HTR-8/SVneo (cell line): ENCODE measurements around the gene ZNF10.
A peak's percentile ranks its signal among the peaks of the same experiment; 100 is the strongest.

Experiments used
- DNase-seq: peaks from one replicate; pipeline ENCODE4 v3.0.0; 2011; ENCODE audit warnings: low spot score, mixed read lengths; ENCODE audit not compliant: insufficient read length
- FAIRE-seq: peaks from 2 replicates; lab custom pipeline; 2011; peaks lifted over from hg19 to GRCh38; lab: Jason Lieb, UNC

The ZNF10 gene

GRCh38 chr12:133130038-133130807 lies at the start of gene ZNF10, which contains the start of gene ZNF891:
TSS of gene ZNF10 (plus strand) at chr12:133130627. CDS start at chr12:133144493, 13,866 bp downstream.
TSS of gene ZNF891 (minus strand) at chr12:133130274. CDS start at chr12:133121918, 8,356 bp downstream.
- FAIRE-seq = peak; percentile 99
- DNase-seq = peak; percentile 87

- FAIRE-seq (no peak), DNase-seq (no peak)
Observed at GRCh38 chr12:133081159-133081780, 49.2 kb upstream of the ZNF10 start.

DNA sequence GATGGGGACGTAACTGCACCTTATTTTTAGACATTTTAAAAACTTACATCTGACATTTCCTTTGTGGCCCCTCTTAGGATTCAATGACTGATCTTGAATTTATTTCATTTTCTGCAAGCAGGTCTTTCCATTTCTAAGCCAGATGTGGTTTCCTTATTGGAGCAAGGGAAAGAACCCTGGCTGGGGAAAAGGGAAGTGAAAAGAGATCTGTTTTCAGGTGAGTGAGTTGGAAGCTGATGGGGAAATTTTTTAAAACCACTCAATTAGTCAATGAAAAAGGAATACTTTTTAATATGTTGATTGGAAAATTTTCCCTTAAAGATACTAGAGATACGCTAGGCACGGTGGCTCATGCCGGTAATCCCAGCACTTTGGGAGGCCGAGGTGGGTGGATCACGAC lies 47.1 kb upstream of the ZNF10 start:
- FAIRE-seq (no peak), DNase-seq (no peak)

DNA sequence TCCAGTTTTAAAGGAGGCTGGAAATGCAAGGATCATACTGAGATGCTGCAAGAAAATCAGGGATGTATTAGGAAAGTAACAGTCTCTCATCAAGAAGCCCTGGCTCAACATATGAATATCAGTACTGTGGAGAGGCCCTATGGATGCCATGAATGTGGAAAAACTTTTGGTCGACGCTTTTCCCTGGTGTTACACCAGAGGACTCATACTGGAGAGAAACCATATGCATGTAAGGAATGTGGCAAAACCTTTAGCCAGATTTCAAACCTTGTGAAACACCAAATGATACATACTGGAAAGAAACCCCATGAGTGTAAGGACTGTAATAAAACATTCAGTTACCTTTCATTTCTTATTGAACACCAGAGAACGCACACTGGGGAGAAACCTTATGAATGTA lies 24.8 kb upstream of the ZNF10 start:
- FAIRE-seq (no peak), DNase-seq (no peak)

DNA sequence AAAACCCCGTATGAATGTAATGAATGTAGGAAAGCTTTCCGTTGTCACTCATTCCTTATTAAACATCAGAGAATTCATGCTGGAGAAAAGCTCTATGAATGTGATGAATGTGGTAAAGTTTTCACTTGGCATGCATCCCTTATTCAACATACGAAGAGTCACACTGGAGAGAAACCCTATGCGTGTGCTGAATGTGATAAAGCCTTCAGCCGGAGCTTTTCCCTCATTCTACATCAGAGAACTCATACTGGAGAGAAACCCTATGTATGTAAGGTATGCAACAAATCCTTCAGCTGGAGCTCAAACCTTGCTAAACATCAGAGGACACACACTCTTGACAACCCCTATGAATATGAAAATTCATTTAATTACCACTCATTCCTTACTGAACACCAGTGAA lies 24.2 kb upstream of the ZNF10 start:
- FAIRE-seq (no peak), DNase-seq (no peak)

DNA sequence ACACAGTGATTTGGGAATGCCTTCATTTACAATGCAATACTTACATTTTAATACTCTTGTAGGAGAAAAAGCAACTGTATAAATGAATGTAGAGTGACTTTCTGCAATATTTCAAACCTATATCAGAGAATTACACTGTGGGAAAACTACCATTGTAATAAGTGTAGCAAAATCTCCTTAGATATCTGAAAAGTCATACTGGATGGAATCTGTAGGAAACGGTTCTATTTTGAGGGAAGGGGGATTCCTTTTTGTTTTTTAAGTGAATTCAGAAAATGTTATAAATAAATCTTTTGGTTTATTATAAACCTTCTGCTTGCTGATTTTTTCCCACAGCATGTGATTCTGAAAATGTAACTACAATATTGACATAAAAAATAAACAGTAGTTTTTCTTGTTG lies 23.3 kb upstream of the ZNF10 start:
- FAIRE-seq (no peak), DNase-seq (no peak)

- DNase-seq (no peak), FAIRE-seq (no peak)
Observed at GRCh38 chr12:133108150-133108549, 22.3 kb upstream of the ZNF10 start.

DNA sequence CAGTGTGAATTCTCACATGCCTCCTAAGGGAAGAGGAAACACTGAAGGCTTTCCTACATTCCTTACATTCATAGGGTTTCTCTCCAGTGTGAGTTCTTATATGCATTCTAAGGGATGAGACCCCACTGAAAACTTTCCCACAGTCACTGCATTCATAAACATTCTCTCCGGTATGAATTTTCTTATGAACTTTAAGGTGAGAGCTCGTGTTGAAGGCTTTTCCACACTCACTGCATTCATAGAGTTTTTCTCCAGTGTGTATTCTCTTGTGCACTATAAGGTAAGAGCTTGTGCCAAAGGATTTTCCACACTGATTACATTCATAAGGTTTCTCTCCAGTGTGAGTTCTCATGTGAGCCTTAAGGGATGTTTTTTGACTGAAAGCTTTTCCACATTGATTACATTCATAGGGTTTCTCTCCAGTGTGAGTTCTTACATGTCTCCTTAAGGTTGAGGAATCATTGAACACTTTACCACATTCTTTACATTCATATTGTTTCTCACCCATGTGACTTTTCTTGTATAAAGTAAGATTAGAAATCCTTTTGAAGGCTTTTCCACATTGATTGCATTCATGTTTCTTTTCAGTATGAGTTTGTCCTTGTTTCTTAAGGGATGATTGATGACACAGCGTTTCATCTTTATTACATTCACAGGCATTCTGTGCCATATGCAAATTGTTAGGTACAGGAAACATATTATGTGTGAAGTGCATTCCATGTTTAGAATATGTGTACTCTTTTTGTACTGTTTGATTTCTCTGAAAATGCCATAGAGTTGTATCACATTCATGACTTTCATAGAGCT lies 9.8 kb upstream of the ZNF10 start:
- no peak for FAIRE-seq
- no peak for DNase-seq

- no peak for FAIRE-seq
Observed at GRCh38 chr12:133124674-133125073, 5.8 kb upstream of the ZNF10 start.

GRCh38 chr12:133129368-133130037 lies 924 bp upstream of the ZNF10 start:
- DNase-seq (peak; percentile 17), FAIRE-seq (no peak)

More at GRCh38 chr12:133124674-133125073, 5.8 kb upstream of the ZNF10 start:
- DNase-seq = no peak

GRCh38 chr12:133130808-133131128 lies 341 bp downstream of the ZNF10 start:
- DNase-seq (no peak), FAIRE-seq (no peak)

- FAIRE-seq = no peak
Observed at GRCh38 chr12:133135747-133136146, 5.3 kb downstream of the ZNF10 start.

GRCh38 chr12:133145981-133146380 lies 15.6 kb downstream of the ZNF10 start:
- DNase-seq = no peak
- no peak for FAIRE-seq

More at GRCh38 chr12:133135747-133136146, 5.3 kb downstream of the ZNF10 start:
- DNase-seq = no peak

DNA sequence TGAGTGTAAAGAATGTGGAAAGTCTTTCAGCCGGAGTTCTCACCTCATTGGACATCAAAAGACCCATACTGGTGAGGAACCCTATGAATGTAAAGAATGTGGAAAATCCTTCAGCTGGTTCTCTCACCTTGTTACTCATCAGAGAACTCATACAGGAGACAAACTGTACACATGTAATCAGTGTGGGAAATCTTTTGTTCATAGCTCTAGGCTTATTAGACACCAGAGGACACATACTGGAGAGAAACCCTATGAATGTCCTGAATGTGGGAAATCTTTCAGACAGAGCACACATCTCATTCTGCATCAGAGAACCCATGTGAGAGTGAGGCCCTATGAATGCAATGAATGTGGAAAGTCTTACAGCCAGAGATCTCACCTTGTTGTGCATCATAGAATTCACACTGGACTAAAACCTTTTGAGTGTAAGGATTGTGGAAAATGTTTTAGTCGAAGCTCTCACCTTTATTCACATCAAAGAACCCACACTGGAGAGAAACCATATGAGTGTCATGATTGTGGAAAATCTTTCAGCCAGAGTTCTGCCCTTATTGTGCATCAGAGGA lies 25.8 kb downstream of the ZNF10 start:
- DNase-seq = no peak

GRCh38 chr12:133165776-133166175 lies 35.3 kb downstream of the ZNF10 start:
- no peak for FAIRE-seq

More for the DNA sequence above, 25.8 kb downstream of the ZNF10 start:
- no peak for FAIRE-seq

DNA sequence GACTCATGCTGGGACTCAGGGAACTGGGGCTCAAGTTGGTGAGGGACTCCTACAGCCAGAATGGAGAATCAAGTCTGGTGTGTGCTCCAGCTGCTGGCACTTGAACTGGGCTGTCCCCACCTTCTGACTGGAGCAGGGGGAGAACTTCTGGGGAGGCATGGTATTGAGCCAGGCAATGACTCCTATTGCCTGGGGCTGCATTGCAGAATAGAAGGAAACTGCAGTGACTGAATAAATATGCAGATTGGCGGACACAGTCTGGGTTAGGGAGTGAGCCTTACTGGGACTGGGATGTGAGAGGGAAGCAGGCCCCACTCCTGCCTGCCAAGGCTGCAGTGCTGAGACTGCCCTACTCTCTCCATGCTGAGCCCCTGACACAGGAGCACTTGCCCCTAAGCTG lies 42.1 kb downstream of the ZNF10 start:
- FAIRE-seq (no peak), DNase-seq (no peak)

More at GRCh38 chr12:133165776-133166175, 35.3 kb downstream of the ZNF10 start:
- no peak for DNase-seq

- DNase-seq (no peak), FAIRE-seq (no peak)
Observed at GRCh38 chr12:133174901-133175300, 44.5 kb downstream of the ZNF10 start.

- no peak for DNase-seq
- FAIRE-seq = no peak
Observed at GRCh38 chr12:133180669-133181068, 50.2 kb downstream of the ZNF10 start.

DNA sequence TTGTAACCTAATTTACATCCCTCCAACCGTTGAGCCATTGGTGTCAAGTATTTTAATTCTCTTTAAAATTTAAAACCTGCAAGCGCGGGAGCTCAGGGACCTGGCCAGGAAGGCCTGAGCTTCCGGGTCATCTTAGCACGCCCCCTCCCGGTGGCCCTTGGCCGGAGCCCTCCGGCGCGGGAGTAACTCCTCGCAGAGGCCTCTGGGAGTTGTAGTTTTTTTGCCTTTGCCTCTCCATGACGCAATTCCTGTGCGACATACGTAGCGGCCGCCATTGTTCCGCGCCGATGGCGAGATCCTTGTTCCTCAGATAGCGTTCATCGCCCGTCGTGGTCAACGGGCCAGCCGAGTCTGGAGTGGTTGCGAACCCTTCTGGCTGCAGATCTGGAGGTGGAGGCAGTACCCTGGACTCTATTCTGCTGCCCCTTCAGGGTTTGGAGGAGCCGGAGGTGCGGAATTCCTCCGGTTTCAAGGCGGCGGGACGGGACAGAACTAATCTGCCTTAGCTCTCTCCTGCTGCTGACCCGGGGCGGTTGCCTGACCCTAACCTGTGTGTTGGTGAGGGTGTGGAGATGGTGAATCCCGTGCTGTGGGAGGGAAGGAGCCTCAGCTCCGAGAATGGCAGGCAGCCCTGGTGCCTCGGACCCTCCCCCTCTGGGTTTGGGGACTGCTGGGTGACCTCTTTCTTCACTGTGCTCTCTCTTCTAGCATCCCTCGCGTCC lies 51.0 kb downstream of the ZNF10 start, which contains the start of gene ZNF268:
Gene ZNF268 (plus strand): TSS at position 258 of the 722 bp plus-strand sequence. CDS start 503 bp downstream, outside the sequence.
- peak; percentile 57 for FAIRE-seq

More for the DNA sequence above, 51.0 kb downstream of the ZNF10 start, which contains the start of gene ZNF268:
- DNase-seq = peak; percentile 86
